Liver (tissue), 9 donors: ENCODE data around the gene TUBB1. TPM values are rescaled to one million over a fixed set of nuclear protein-coding genes. Genes with fewer than 3 reads are reported as not detected.
A peak's percentile ranks its signal among the peaks of the same experiment; 100 is the strongest.

Source experiments
- DNase-seq: peaks from one replicate; pipeline ENCODE4 v3.0.0-alpha.2; 2017; ENCODE audit warnings: low spot score
- H3K27ac ChIP-seq, 2 donors: one replicate each; pipeline ENCODE4 v1.7.0; 2013; ENCODE audit warnings: inconsistent platforms in 2 of 2, low read length in 2 of 2, control low read depth in 1 of 2, low read depth in 1 of 2, mild to moderate bottlenecking in 1 of 2
- H3K27me3 ChIP-seq, 4 donors: one replicate each; pipeline versions ENCODE4 v1.6.1 to v1.7.0; 2013; ENCODE audit warnings: low read length in 3 of 4, inconsistent platforms in 1 of 4, mild to moderate bottlenecking in 1 of 4, moderate library complexity in 1 of 4; ENCODE audit not compliant: control insufficient read depth in 4 of 4, insufficient read depth in 4 of 4
- H3K36me3 ChIP-seq, 4 donors: one replicate each; pipeline versions ENCODE4 v1.6.1 to v1.7.0; 2013; ENCODE audit warnings: low read length in 3 of 4, mild to moderate bottlenecking in 3 of 4, low read depth in 1 of 4, moderate library complexity in 1 of 4; ENCODE audit not compliant: control insufficient read depth in 4 of 4, insufficient read depth in 3 of 4
- H3K4me1 ChIP-seq, 4 donors: one replicate each; pipeline versions ENCODE4 v1.6.1 to v1.7.0; 2013; ENCODE audit warnings: low read length in 3 of 4, mild to moderate bottlenecking in 3 of 4, moderate library complexity in 1 of 4; ENCODE audit not compliant: control insufficient read depth in 4 of 4, insufficient read depth in 4 of 4
- H3K4me3 ChIP-seq, 3 donors: one replicate each; pipeline versions ENCODE4 v1.6.1 to v1.7.0; 2013; ENCODE audit warnings: low read length in 3 of 3, control low read depth in 1 of 3, low read depth in 1 of 3, mild to moderate bottlenecking in 1 of 3
- H3K9ac ChIP-seq, 2 donors: one replicate each; pipeline ENCODE4 v1.7.0; 2013; ENCODE audit warnings: low read length in 2 of 2, mild to moderate bottlenecking in 2 of 2, moderate library complexity in 2 of 2, control low read depth in 1 of 2, low read depth in 1 of 2
- H3K9me3 ChIP-seq, 4 donors: one replicate each; pipeline versions ENCODE4 v1.6.1 to v1.7.0; 2013; ENCODE audit warnings: low read length in 3 of 4; ENCODE audit not compliant: control insufficient read depth in 4 of 4
- ATF3 ChIP-seq: IDR thresholded peaks from 2 replicates; pipeline ENCODE4 v1.6.1; 2016; ENCODE audit warnings: antibody characterized with exemption
- CTCF ChIP-seq: fragments of 150-350 bp; IDR thresholded peaks from 2 replicates; pipeline ENCODE4 v1.5.1; 2017; ENCODE audit warnings: improper control_type of control experiment, low read depth, low read length; ENCODE audit not compliant: missing input control
- EGR1 ChIP-seq, 2 donors: IDR thresholded peaks; 2 replicates each; pipeline ENCODE4 v1.6.1; 2016 to 2018; ENCODE audit warnings: antibody characterized with exemption in 2 of 2, low read depth in 2 of 2
- FOXA1 ChIP-seq: IDR thresholded peaks from 2 replicates; pipeline ENCODE4 v1.6.1; 2016; ENCODE audit warnings: antibody characterized with exemption
- FOXA2 ChIP-seq: IDR thresholded peaks from 2 replicates; pipeline ENCODE4 v1.6.1; 2016; ENCODE audit warnings: antibody characterized with exemption
- GABPA ChIP-seq, 2 donors: IDR thresholded peaks in 1 of 2; conservative IDR thresholded peaks in 1 of 2; 2 replicates each; pipeline ENCODE4 v1.6.1; 2016; ENCODE audit warnings: antibody characterized with exemption in 2 of 2, mild to moderate bottlenecking in 1 of 2, moderate library complexity in 1 of 2
- HNF4A ChIP-seq, 2 donors: conservative IDR thresholded peaks; 2 replicates each; pipeline ENCODE4 v1.6.1; 2016; ENCODE audit warnings: antibody characterized with exemption in 2 of 2, mild to moderate bottlenecking in 2 of 2
- HNF4G ChIP-seq: IDR thresholded peaks from 2 replicates; pipeline ENCODE4 v1.6.1; 2016; ENCODE audit warnings: antibody characterized with exemption
- JUND ChIP-seq, 2 donors: IDR thresholded peaks; 2 replicates each; pipeline ENCODE4 v1.6.1; 2016; ENCODE audit warnings: antibody characterized with exemption in 2 of 2
- MAX ChIP-seq: IDR thresholded peaks from 2 replicates; pipeline ENCODE4 v1.6.1; 2016; ENCODE audit warnings: antibody characterized with exemption
- NR2F2 ChIP-seq: IDR thresholded peaks from 2 replicates; pipeline ENCODE4 v1.6.1; 2016; ENCODE audit warnings: antibody characterized with exemption
- RAD21 ChIP-seq, 2 donors: IDR thresholded peaks; 2 replicates each; pipeline ENCODE4 v1.6.1; 2016; ENCODE audit warnings: antibody characterized with exemption in 2 of 2, mild to moderate bottlenecking in 2 of 2
- REST ChIP-seq: IDR thresholded peaks from 2 replicates; pipeline ENCODE4 v1.6.1; 2016; ENCODE audit warnings: antibody characterized with exemption, mild to moderate bottlenecking
- RXRA ChIP-seq, 2 donors: IDR thresholded peaks; 2 replicates each; pipeline ENCODE4 v1.6.1; 2017 to 2018; ENCODE audit warnings: antibody characterized with exemption in 2 of 2, mild to moderate bottlenecking in 1 of 2
- SP1 ChIP-seq: IDR thresholded peaks from 2 replicates; pipeline ENCODE4 v1.6.1; 2018; ENCODE audit warnings: antibody characterized with exemption, mild to moderate bottlenecking
- TAF1 ChIP-seq: conservative IDR thresholded peaks from 2 replicates; pipeline ENCODE4 v1.6.1; 2016; ENCODE audit warnings: antibody characterized with exemption, mild to moderate bottlenecking
- YY1 ChIP-seq: IDR thresholded peaks from 2 replicates; pipeline ENCODE4 v1.6.1; 2016; ENCODE audit warnings: antibody characterized with exemption, mild to moderate bottlenecking
- ZBTB33 ChIP-seq: IDR thresholded peaks from 2 replicates; pipeline ENCODE4 v1.6.1; 2016; ENCODE audit warnings: antibody characterized with exemption
- WGBS: extraction: QIAGEN DNeasy Blood & Tissue Kit; methylation state at CpG from one replicate; pipeline ENCODE4 v1.1.7; 2013; 5-methylcytosine and 5-hydroxymethylcytosine counted together
- polyA plus RNA-seq, 2 donors: library from polyadenylated mRNA; stranded (reverse) in 1 of 2; unstranded in 1 of 2; fragments of 200-250 nt in 1 of 2; fragments of >200 nt in 1 of 2; fragmentation: Nextera tagmentation in 1 of 2; extraction: Ambion mirVana in 1 of 2; gene quantifications; one replicate each; pipeline versions ENCODE4 v1.2.1 to v1.2.3, GENCODE V29; 2013 to 2015
- total RNA-seq, 2 donors: library from RNA; depleted of rRNA; stranded (reverse); fragments of >200 nt; gene quantifications; one replicate each; pipeline ENCODE4 v1.2.3, GENCODE V29; 2014
- donor health status: healthy.
- donor health status: healthy.
- donor health status: healthy.
- donor health status: healthy.
- donor health status: healthy.

TUBB1 gene
- total and polyA plus RNA-seq, 4 donors, result 0.17 to 59.5 (median 0.24) TPM

GRCh38 chr20:58993332-58994248 lies 25.6 kb upstream of the TUBB1 start (continued):
- TF ChIP-seq YY1, result no peak
- no peak for TF ChIP-seq NR2F2
- no peak for TF ChIP-seq ZBTB33

- WGBS, result 91% methylated on average over 17 of the region's 17 CpGs
- Histone ChIP-seq H3K9ac (no peak overlapping the region), H3K9me3 (no peaks in the 10 kb centered on the region), H3K4me1 (peaks cover 22 to 56% (median 44%) of the 10 kb centered on the region in 4 donors), H3K27ac (peak overlapping the region; percentile 94 to 98), H3K36me3 (peaks cover 13 to 37% (median 26%) of the 10 kb centered on the region in 4 donors), H3K27me3 (no peaks in the 10 kb centered on the region), H3K4me3 (no peak overlapping the region)
- TF ChIP-seq REST (no peak), FOXA1 (no peak), EGR1 (IDR thresholded peaks at IDR 0.05; ENCODE audit: low read depth in 2 of 2) (no peak), MAX (no peak), TAF1 (no peak), GABPA (IDR thresholded peaks at IDR 0.05 in 1 of 2, conservative IDR thresholded peaks at IDR 0.05 in 1 of 2) (no peak), FOXA2 (no peak), HNF4A (conservative IDR thresholded peaks at IDR 0.05) (no peak), SP1 (no peak), HNF4G (no peak), RXRA (IDR thresholded peaks at IDR 0.05) (no peak), YY1 (no peak), RAD21 (IDR thresholded peaks at IDR 0.05) (no peak), JUND (IDR thresholded peaks at IDR 0.05) (no peak), ATF3 (no peak), ZBTB33 (no peak), CTCF (no peak), NR2F2 (no peak)
- DNase-seq, result no peak
Measured at GRCh38 chr20:58994390-58995159, 24.7 kb upstream of the TUBB1 start.
